HUES64 (cell line): Measurements from ENCODE around the gene SEMA7A.

Source experiments
- H3K27ac ChIP-seq: 2 replicates; pipeline ENCODE4 v1.7.0; 2013; ENCODE audit warnings: low read depth, low read length, inconsistent platforms
- H3K27me3 ChIP-seq: 2 replicates; pipeline ENCODE4 v1.6.1; 2013; ENCODE audit warnings: mild to moderate bottlenecking, low read length; ENCODE audit not compliant: insufficient read depth
- H3K36me3 ChIP-seq: 2 replicates; pipeline ENCODE4 v1.6.1; 2013; ENCODE audit warnings: mild to moderate bottlenecking, low read length; ENCODE audit not compliant: insufficient read depth
- H3K4me1 ChIP-seq: 2 replicates; pipeline ENCODE4 v1.6.1; 2013; ENCODE audit warnings: mild to moderate bottlenecking, low read length, moderate library complexity; ENCODE audit not compliant: insufficient read depth
- H3K4me3 ChIP-seq: 2 replicates; pipeline ENCODE4 v1.5.1; 2013; ENCODE audit warnings: mild to moderate bottlenecking, low read length, moderate library complexity
- H3K9ac ChIP-seq: 2 replicates; pipeline ENCODE4 v1.6.1; 2013; ENCODE audit warnings: mild to moderate bottlenecking, low read depth, low read length
- H3K9me3 ChIP-seq: 2 replicates; pipeline ENCODE4 v1.6.1; 2013; ENCODE audit warnings: low read depth, low read length; ENCODE audit not compliant: insufficient read depth
- WGBS: fragments of 150-250, 120-280 bp; methylation state at CpG from one replicate; pipeline ENCODE4 v1.1.7; 2013; ENCODE audit warnings: missing lambda C conversion rate; 5-methylcytosine and 5-hydroxymethylcytosine counted together

SEMA7A gene

GRCh38 chr15:74438721-74439316 lies 5.1 kb upstream of the SEMA7A start:
- Histone ChIP-seq H3K27ac (no peak overlapping the region), H3K9ac (no peak overlapping the region), H3K4me1 (peaks cover 10% of the 10 kb centered on the region; the same call in 1 of the 2 replicates), H3K9me3 (no peaks in the 10 kb centered on the region), H3K4me3 (no peak overlapping the region), H3K36me3 (no peaks in the 10 kb centered on the region), H3K27me3 (0 out of 2 replicates have a peak, but pooled peaks cover 4% of the 10 kb centered on the region)
- 0% methylated on average over 2 of the region's 2 CpGs for WGBS

GRCh38 chr15:74438206-74438605 lies 4.4 kb upstream of the SEMA7A start:
- WGBS: 78% methylated on average over 2 of the region's 2 CpGs
- 0 out of 2 replicates have a peak, but pooled peaks cover 4% of the 10 kb centered on the region for H3K27me3 ChIP-seq

GRCh38 chr15:74434263-74435136 lies 742 bp upstream of the SEMA7A start:
- Histone ChIP-seq H3K27me3 (peaks cover 14% of the 10 kb centered on the region), H3K36me3 (no peaks in the 10 kb centered on the region), H3K9me3 (no peaks in the 10 kb centered on the region), H3K4me3 (peak overlapping the region; percentile 94), H3K4me1 (peaks cover 10% of the 10 kb centered on the region; the same call in 1 of the 2 replicates), H3K27ac (peak overlapping the region; percentile 61; the same call in 1 of the 2 replicates), H3K9ac (peak overlapping the region; percentile 61)
- WGBS: 54% methylated on average over 15 of the region's 16 CpGs

More at GRCh38 chr15:74438206-74438605, 4.4 kb upstream of the SEMA7A start:
- H3K9ac ChIP-seq: no peak overlapping the region
- no peaks in the 10 kb centered on the region for H3K9me3 ChIP-seq
- H3K4me1 ChIP-seq: peaks cover 10% of the 10 kb centered on the region; the same call in 1 of the 2 replicates
- no peaks in the 10 kb centered on the region for H3K36me3 ChIP-seq
- H3K4me3 ChIP-seq: no peak overlapping the region
- no peak overlapping the region for H3K27ac ChIP-seq

GRCh38 chr15:74432968-74433591 lies 678 bp downstream of the SEMA7A start:
- peak overlapping the region; percentile 80 for H3K9ac ChIP-seq
- no peaks in the 10 kb centered on the region for H3K9me3 ChIP-seq
- peaks cover 14% of the 10 kb centered on the region for H3K27me3 ChIP-seq
- under 1% methylated on average over 64 of the region's 64 CpGs for WGBS
- H3K4me3 ChIP-seq: peak overlapping the region; percentile 94
- H3K4me1 ChIP-seq: peaks cover 10% of the 10 kb centered on the region; the same call in 1 of the 2 replicates
- peak overlapping the region; percentile 60; the same call in 1 of the 2 replicates for H3K27ac ChIP-seq
- no peaks in the 10 kb centered on the region for H3K36me3 ChIP-seq

- Histone ChIP-seq H3K9me3 (no peaks in the 10 kb centered on the region), H3K4me1 (peaks cover 10% of the 10 kb centered on the region; the same call in 1 of the 2 replicates), H3K36me3 (no peaks in the 10 kb centered on the region), H3K27me3 (peaks cover 14% of the 10 kb centered on the region), H3K27ac (no peak overlapping the region), H3K9ac (peak overlapping the region; percentile 65; the same call in 1 of the 2 replicates), H3K4me3 (peak overlapping the region; percentile 94)
- WGBS: 21% methylated on average over 21 of the region's 21 CpGs
Measured at GRCh38 chr15:74432271-74432967, 1.3 kb downstream of the SEMA7A start.

- Histone ChIP-seq H3K36me3 (no peaks in the 10 kb centered on the region), H3K27me3 (peaks cover 14% of the 10 kb centered on the region), H3K4me1 (peaks cover 10% of the 10 kb centered on the region; the same call in 1 of the 2 replicates), H3K9me3 (no peaks in the 10 kb centered on the region), H3K4me3 (no peak overlapping the region), H3K27ac (no peak overlapping the region), H3K9ac (no peak overlapping the region)
- 84% methylated on average over 8 of the region's 8 CpGs for WGBS
Measured at GRCh38 chr15:74431645-74432044, 2.1 kb downstream of the SEMA7A start.

GRCh38 chr15:74431116-74431515 lies 2.6 kb downstream of the SEMA7A start:
- no peak overlapping the region for H3K27ac ChIP-seq
- no peaks in the 10 kb centered on the region for H3K36me3 ChIP-seq
- no peak overlapping the region for H3K9ac ChIP-seq
- no peak overlapping the region for H3K4me3 ChIP-seq
- H3K4me1 ChIP-seq: peaks cover 10% of the 10 kb centered on the region; the same call in 1 of the 2 replicates
- H3K9me3 ChIP-seq: no peaks in the 10 kb centered on the region
- peaks cover 14% of the 10 kb centered on the region for H3K27me3 ChIP-seq
- WGBS: 88% methylated on average over 1 of the region's 1 CpG

- H3K9me3 ChIP-seq: no peaks in the 10 kb centered on the region
- WGBS: 93% methylated on average over 5 of the region's 6 CpGs
- H3K4me1 ChIP-seq: peaks cover 10% of the 10 kb centered on the region; the same call in 1 of the 2 replicates
- H3K27me3 ChIP-seq: peaks cover 14% of the 10 kb centered on the region
- no peak overlapping the region for H3K9ac ChIP-seq
- H3K36me3 ChIP-seq: no peaks in the 10 kb centered on the region
- H3K27ac ChIP-seq: no peak overlapping the region
- no peak overlapping the region for H3K4me3 ChIP-seq
Measured at GRCh38 chr15:74430510-74430951, 3.2 kb downstream of the SEMA7A start.

- Histone ChIP-seq H3K27me3 (peaks cover 11% of the 10 kb centered on the region), H3K36me3 (no peaks in the 10 kb centered on the region), H3K9me3 (no peaks in the 10 kb centered on the region), H3K4me1 (peaks cover 10% of the 10 kb centered on the region; the same call in 1 of the 2 replicates), H3K9ac (no peak overlapping the region), H3K4me3 (no peak overlapping the region), H3K27ac (no peak overlapping the region)
- WGBS: 96% methylated on average over 6 of the region's 6 CpGs
Measured at GRCh38 chr15:74429781-74430400, 3.9 kb downstream of the SEMA7A start.
